Brain pericyte (primary cell): Measurements from ENCODE around the gene AGAP3.

Source experiments
- DNase-seq: peaks from one replicate; pipeline ENCODE4 v3.0.0-alpha.2; 2012; ENCODE audit warnings: low read depth, low spot score

The AGAP3 gene

GRCh38 chr7:151074817-151075661 is 11.2 kb upstream of the AGAP3 start:
- no peak for DNase-seq

- DNase-seq, result no peak
Observed at GRCh38 chr7:151075662-151075971, 10.7 kb upstream of the AGAP3 start.

GRCh38 chr7:151075978-151076426 is 10.3 kb upstream of the AGAP3 start:
- no peak for DNase-seq

GRCh38 chr7:151076863-151077704 is 9.2 kb upstream of the AGAP3 start:
- no peak for DNase-seq

GRCh38 chr7:151077705-151078232 is 8.5 kb upstream of the AGAP3 start:
- DNase-seq, result no peak

- no peak for DNase-seq
Observed at GRCh38 chr7:151078233-151079040, 7.8 kb upstream of the AGAP3 start.

- DNase-seq, result no peak
Observed at GRCh38 chr7:151079199-151079910, 6.9 kb upstream of the AGAP3 start.

- no peak for DNase-seq
Observed at GRCh38 chr7:151080067-151080521, 6.2 kb upstream of the AGAP3 start.

- DNase-seq, result no peak
Observed at GRCh38 chr7:151080522-151081169, 5.6 kb upstream of the AGAP3 start, which contains the start of gene FASTK. Gene FASTK, minus strand, starts transcription at chr7:151080809. Its CDS starts 43 bp downstream, at chr7:151080766.

GRCh38 chr7:151081170-151082101 is 4.8 kb upstream of the AGAP3 start:
- DNase-seq, result no peak

GRCh38 chr7:151082141-151083070 is 3.9 kb upstream of the AGAP3 start:
- no peak for DNase-seq

GRCh38 chr7:151083071-151083823 is 3.0 kb upstream of the AGAP3 start, which contains the start of gene TMUB1:
Gene TMUB1, minus strand, starts transcription at chr7:151083493. Its CDS starts 930 bp downstream, at chr7:151082563.
- no peak for DNase-seq

- no peak for DNase-seq
Observed at GRCh38 chr7:151083824-151084160, 2.5 kb upstream of the AGAP3 start.

GRCh38 chr7:151085329-151085690 is 965 bp upstream of the AGAP3 start:
- no peak for DNase-seq

GRCh38 chr7:151086802-151087244 is 548 bp downstream of the AGAP3 start:
- DNase-seq, result no peak

- DNase-seq, result no peak
Observed at GRCh38 chr7:151087245-151088018, 1.2 kb downstream of the AGAP3 start.
